Liver (tissue), 3 donors: ENCODE results near the gene FTO.

ENCODE experiments used
- RAD21 ChIP-seq, 2 donors: IDR thresholded peaks; 2 replicates each; pipeline ENCODE4 v1.6.1; 2016; ENCODE audit warnings: antibody characterized with exemption in 2 of 2, mild to moderate bottlenecking in 2 of 2
- SP1 ChIP-seq: IDR thresholded peaks from 2 replicates; pipeline ENCODE4 v1.6.1; 2018; ENCODE audit warnings: antibody characterized with exemption, mild to moderate bottlenecking
- TAF1 ChIP-seq: conservative IDR thresholded peaks from 2 replicates; pipeline ENCODE4 v1.6.1; 2016; ENCODE audit warnings: antibody characterized with exemption, mild to moderate bottlenecking
- TF ChIP-seq, protein P1 (sequence below): fragments of 150-350 bp; IDR thresholded peaks from 2 replicates; pipeline ENCODE4 v1.5.1; 2017; ENCODE audit warnings: improper control_type of control experiment, low read depth, low read length; ENCODE audit not compliant: missing input control
- TF ChIP-seq, protein P2 (sequence below): IDR thresholded peaks from 2 replicates; pipeline ENCODE4 v1.6.1; 2016; ENCODE audit warnings: antibody characterized with exemption
- donor health status: healthy.
- donor health status: healthy.

DNA sequence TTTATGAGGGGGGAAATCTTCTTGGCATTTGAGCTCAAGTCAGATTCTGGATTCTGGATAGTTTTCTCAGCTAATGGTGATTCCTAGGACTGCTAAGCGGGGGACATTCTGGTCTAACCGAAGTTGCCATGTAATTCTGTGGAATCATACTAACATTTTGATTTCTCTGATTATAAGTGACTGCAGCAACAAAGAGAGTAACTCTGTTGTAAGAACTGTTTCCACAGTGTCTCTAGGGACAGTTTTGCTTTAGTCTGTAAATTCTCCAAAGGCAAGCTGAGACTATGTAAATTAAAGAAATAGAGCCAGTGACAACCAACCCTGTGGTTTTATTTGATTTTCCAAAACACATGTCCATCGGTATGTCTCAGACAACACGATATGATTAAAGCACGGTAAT is 296.4 kb downstream of the FTO start:
- TF ChIP-seq, protein P1, sequence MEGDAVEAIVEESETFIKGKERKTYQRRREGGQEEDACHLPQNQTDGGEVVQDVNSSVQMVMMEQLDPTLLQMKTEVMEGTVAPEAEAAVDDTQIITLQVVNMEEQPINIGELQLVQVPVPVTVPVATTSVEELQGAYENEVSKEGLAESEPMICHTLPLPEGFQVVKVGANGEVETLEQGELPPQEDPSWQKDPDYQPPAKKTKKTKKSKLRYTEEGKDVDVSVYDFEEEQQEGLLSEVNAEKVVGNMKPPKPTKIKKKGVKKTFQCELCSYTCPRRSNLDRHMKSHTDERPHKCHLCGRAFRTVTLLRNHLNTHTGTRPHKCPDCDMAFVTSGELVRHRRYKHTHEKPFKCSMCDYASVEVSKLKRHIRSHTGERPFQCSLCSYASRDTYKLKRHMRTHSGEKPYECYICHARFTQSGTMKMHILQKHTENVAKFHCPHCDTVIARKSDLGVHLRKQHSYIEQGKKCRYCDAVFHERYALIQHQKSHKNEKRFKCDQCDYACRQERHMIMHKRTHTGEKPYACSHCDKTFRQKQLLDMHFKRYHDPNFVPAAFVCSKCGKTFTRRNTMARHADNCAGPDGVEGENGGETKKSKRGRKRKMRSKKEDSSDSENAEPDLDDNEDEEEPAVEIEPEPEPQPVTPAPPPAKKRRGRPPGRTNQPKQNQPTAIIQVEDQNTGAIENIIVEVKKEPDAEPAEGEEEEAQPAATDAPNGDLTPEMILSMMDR: no peak
- TF ChIP-seq RAD21 (IDR thresholded peaks at IDR 0.05) (no peak), SP1 (no peak), TAF1 (no peak)
- TF ChIP-seq, protein P2, sequence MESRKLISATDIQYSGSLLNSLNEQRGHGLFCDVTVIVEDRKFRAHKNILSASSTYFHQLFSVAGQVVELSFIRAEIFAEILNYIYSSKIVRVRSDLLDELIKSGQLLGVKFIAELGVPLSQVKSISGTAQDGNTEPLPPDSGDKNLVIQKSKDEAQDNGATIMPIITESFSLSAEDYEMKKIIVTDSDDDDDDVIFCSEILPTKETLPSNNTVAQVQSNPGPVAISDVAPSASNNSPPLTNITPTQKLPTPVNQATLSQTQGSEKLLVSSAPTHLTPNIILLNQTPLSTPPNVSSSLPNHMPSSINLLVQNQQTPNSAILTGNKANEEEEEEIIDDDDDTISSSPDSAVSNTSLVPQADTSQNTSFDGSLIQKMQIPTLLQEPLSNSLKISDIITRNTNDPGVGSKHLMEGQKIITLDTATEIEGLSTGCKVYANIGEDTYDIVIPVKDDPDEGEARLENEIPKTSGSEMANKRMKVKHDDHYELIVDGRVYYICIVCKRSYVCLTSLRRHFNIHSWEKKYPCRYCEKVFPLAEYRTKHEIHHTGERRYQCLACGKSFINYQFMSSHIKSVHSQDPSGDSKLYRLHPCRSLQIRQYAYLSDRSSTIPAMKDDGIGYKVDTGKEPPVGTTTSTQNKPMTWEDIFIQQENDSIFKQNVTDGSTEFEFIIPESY: no peak
